ENCODE results near the gene VSTM4.

- no peak for TF ChIP-seq FOXM1 (IDR thresholded peaks at IDR 0.05; ENCODE audit: borderline replicate concordance, low read depth)
- no peak for TF ChIP-seq CEBPB (IDR thresholded peaks at IDR 0.05)
- TF ChIP-seq EP300 (IDR thresholded peaks at IDR 0.05; ENCODE audit: borderline replicate concordance), result no peak
- no peak for TF ChIP-seq YY1 (IDR thresholded peaks at IDR 0.05; ENCODE audit: low read depth)
- TF ChIP-seq CREB1 (IDR thresholded peaks at IDR 0.05; ENCODE audit: low read depth), result no peak
- no peak for TF ChIP-seq MAX (IDR thresholded peaks at IDR 0.05)
- TF ChIP-seq TAF1 (IDR thresholded peaks at IDR 0.05; ENCODE audit: low read depth), result no peak
- TF ChIP-seq TCF12 (IDR thresholded peaks at IDR 0.05; ENCODE audit: low read depth), result no peak
- TF ChIP-seq REST (IDR thresholded peaks at IDR 0.05; ENCODE audit: low read depth), result no peak
These were observed 8.9 kb upstream of the VSTM4 start for GRCh38 chr10:49123981-49124950.

Data from Ishikawa (cell line).